ENCODE data around the gene DTL.

The DTL gene

DNA sequence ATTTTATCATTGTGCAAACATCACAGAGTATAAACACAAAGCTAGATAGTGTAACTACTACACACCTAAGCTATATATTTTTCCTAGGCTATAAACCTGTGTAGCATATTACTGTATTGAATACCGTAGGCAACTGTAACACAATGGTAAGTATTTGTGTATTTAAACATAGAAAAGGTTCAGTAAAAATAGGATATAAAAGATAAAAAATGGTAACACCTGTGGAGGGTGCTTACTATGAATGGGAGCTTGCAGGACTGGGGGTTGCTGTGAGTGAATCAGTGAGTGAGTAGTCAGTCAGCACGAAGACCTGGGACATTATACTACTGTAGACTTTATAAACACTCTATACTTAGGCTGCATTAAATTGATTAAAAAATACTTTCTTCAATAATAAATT, 4.1 kb downstream of the DTL start:
- no peak for FAIRE-seq

GRCh38 chr1:212040629-212041412, 5.3 kb downstream of the DTL start:
- FAIRE-seq, result no peak

GRCh38 chr1:212042436-212042835, 6.9 kb downstream of the DTL start:
- no peak for FAIRE-seq

- FAIRE-seq, result no peak
Observed at GRCh38 chr1:212044851-212045250, 9.3 kb downstream of the DTL start.

DNA sequence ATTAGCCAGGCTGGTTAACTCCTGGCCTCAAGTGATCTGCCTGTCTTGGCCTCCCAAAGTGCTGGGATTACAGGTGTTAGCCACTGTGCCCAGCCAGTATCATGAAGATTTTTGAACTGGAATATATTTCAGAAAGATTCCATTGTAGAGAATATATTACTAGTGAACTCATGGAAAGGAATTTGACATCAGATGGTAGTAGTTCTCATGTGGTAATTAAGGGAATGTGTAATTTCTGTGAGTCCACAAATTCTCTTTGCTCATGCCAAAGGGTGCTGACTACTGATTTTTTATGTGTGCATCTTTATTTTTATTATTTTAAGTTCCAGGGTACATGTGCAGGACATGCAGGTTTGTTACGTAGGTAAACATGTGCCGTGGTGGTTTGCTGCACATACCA, 10.4 kb downstream of the DTL start:
- FAIRE-seq, result no peak

DNA sequence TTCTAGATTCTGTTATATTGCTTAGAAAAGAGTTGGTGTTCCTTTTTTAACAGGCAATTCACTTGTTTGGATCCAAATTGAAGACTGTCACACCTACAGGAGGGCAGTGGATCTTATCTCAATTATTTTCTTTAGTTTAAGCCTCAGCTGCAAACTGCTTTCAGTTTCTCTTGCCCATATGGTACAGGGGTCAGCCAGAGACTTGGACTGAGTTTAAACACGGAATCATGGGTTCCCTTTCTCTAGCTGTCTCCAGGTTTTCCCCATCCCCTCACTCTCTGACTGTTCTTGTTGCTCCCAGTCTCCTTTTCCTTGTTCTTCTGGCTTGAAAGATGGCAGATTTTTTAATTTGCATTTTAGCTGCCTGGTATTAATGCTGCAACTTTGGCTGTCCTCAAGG, 18.4 kb downstream of the DTL start:
- no peak for FAIRE-seq

- FAIRE-seq, result no peak
Observed at GRCh38 chr1:212055333-212055732, 19.8 kb downstream of the DTL start.

DNA sequence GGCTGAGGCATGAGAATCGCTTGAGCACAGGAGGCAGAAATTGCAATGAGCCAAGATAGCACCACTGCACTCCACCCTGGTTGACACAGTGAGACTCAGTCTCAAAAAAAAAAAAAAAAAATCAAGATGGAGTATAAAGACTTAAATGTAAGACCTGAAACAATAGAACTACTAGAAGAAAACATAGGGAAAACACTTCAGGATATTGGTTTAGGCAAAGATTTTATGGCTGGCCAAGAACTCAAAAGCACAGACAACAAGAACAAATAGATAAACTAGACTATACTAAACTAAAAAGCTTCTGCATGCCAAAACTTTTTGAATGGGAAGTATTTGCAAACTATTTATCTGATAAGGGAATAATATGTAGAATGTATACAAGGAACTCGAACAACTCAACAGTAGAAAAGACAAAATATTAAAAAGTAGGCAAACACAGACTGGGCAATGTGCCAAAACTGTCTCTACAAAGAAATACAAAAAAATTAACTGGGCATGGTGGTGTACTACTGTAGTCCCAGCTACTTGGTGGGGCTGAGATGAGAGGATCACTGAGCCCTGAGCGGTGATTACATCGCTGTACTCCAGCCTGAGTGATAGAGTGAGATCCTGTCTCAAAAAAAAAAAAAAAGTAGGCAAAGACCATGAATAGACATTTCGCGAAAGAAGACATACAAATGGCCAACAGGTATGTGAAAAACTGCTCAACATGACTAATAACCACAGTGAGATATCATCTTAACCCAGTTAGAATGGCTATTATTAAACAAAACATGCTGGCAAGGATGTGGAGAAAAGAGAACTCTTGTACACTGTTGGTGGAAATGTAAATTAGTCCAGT, 25.3 kb downstream of the DTL start:
- no peak for FAIRE-seq

DNA sequence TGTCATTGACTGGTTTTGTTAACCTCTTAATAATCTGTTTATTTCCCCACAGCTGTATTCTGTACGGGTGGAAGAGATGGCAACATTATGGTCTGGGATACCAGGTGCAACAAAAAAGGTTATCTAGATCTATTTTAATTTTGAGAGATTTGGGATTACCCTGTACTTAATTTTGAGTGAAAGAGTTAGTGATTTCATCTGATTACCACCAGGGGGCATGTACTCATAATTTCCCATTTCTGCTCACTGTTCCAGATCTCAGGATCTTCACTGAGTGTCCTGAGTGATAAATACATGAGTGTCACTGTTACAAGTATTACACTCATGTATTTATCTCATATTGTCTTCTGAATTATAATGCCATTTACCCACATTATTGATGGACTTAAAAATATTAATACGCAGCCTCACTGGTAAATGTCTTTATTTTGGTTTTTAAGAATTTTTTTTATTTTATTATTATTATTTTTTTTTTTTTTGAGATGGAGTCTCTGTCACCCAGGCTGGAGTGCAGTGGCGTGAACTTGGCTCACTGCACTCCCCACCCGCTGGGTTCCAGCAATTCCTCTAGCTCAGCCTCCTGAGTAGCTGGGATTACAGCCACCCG, 27.4 kb downstream of the DTL start:
- peak; percentile 19 for FAIRE-seq

- FAIRE-seq, result no peak
Observed at GRCh38 chr1:212067787-212068186, 32.2 kb downstream of the DTL start.

DNA sequence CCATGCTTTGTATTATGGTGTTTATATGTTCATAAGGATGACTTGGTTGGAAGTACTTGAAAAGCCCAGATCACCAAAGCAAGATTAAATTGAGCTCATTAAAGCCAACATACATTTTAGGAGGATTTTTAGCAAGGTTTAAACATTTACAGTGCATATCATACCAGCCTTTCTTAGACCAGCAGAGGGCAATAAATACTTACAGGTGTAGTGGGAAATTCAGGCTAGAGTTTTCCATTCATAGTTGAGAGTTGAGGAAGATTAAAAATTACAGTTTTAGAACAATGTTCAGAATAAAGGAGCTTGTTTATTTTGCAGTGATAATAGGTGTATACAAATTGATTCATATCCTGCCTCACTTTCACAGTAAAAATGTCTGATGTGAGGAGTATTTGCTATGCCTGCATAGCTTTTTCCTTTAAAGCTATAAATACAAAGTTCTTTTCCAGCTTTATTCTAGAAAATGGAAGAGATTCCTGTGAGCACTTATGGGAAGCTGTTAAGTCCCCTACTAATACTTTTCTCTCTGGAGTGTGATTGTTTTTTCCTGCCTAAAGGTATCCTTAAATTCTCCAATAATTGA, 35.3 kb downstream of the DTL start:
- FAIRE-seq, result peak; percentile 92

DNA sequence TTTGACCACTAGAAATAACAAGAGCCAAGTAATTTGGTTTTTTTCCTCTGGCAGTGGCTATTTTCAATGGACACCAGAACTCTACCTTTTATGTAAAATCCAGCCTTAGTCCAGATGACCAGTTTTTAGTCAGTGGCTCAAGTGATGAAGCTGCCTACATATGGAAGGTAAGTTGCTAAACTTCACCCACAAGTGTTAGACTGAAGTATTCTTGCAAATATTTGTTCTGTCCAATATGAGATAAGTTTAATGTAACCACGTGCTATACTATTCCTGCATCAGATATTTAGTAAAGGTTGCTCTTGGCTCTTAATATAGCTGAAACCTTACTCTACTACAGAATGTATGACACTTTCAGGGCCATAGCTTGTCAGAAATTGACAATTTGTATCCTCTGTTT, 36.5 kb downstream of the DTL start:
- FAIRE-seq, result no peak

DNA sequence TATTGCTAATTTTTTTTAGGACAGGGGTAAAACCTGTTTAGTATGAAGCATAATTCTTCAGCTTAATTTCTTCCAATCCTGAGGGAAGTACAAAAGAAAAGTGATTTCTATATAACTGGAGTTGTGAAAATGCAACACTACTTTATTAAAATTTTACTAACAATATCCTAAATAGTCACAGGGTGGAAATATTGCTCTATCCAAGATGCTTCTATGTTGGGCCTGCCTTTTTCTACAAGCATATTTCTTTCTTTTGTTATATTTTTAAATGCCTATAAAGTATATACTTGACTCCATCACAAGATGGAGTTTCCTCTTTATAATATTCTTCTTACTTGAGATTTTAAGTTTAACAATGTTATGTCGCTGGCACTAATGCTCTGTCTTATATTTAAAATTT, 37.9 kb downstream of the DTL start:
- no peak for FAIRE-seq

GRCh38 chr1:212074313-212074712, 38.8 kb downstream of the DTL start:
- FAIRE-seq, result no peak

- no peak for FAIRE-seq
Observed at GRCh38 chr1:212074856-212075255, 39.3 kb downstream of the DTL start.

DNA sequence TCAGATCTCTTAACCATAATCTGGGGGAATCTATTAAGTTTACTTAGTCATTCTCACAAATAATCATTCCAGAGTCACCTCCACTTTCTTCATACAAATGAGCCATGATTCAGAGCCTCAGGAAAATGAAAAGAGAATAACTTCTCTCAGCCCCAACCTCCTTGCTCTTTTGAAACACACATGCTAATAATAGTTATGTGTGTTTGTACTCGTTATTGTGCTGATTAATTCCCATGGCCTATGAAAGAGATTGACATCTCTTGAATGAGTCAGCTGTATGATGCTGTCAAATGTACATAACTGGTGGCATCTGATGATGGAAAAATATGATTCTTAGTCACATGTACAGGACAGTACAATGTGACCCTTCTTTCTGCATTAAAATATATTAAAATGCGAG, 41.5 kb downstream of the DTL start:
- no peak for FAIRE-seq

DNA sequence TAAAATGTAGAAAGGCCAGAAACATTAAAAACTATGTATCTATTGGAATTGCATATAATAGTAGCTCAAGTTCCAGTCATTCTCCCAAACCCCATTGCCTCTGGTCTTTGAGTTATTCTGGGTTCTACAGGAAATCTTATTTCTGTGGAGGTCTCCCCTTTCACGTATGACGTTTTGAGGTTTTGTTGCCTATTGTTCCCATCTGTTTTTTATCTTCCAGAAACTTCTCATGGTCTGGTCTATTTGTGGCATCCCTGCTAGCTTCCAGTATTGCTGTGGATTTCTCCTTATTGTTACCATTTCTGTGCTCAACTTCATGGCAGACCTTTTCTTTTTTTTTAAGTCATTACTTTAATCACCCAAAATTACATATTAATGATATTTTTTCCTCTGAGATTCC, 43.3 kb downstream of the DTL start:
- no peak for FAIRE-seq

- no peak for FAIRE-seq
Observed at GRCh38 chr1:212082765-212083406, 47.3 kb downstream of the DTL start.

DNA sequence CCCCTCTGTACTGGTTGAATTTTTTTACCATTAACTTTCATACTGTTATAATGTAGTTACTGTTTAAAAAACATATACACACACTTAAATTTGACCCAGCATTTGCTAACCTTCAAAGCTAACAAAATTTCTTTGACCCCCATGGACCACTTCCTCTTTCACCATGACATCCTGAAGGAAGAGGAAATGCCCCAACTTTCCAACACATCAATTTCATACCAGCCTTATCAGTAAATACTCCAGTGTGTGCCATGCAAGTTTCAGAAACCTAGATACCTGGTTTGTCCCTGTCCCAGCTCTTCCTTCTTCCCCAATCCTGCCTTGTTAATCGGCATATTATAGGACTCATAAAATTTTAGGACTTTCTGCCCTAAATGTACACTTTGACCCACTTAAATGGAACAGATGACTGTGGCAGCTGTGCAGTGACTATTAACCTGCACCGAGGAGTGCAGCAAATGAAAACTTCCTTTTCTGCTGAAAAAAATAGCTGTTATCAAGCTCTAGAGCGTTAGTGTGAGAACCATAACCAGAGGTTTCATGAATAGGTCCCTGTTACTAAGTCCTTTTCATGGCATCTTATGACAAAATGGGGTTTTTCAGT, 54.1 kb downstream of the DTL start:
- no peak for FAIRE-seq

- no peak for FAIRE-seq
Observed at GRCh38 chr1:212091438-212092121, 56.0 kb downstream of the DTL start.

DNA sequence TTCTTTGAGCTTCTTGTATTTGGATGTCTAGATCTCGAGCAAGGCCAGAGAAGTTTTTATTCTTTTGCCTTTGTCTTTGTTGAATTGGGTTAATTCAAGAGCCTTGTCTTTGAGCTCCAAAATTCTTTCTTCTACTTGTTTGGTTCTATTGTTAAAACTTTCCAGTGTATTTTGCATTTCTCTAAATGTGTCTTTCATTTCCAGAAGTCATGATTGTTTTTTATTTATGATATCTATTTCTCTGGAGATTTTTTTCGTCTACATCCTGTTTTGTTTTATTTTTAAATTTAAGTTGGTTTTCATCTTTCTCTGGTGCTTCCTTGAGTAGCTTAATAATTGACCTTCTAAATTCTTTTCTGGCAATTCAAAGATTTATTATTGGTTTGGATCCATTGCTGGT, 61.8 kb downstream of the DTL start:
- FAIRE-seq, result peak; percentile 14

DNA sequence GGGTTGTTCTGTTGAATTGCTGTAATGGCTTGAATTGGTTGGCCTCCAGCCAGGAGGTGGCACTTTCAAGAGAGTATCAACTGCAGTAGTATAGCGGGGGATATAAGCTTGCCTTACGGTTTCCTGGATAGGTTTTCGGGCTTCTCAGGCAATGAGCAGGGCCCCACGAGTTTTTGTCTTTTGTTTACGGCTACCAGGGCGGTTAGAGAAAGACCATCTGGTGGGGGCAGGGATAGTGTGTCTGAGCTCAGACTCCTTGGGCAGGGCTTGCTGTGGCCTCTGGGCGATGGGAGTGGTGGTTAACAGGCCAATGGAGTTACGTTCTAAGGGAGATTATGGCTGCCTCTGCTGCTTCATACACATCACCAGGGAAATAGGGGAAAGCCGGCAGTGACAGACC, 62.8 kb downstream of the DTL start:
- FAIRE-seq, result no peak
